GM23248 (cell line): ENCODE measurements around the gene ZSWIM5. TPM values are rescaled to one million over a fixed set of nuclear protein-coding genes. Genes with fewer than 3 reads are reported as not detected.

Source experiments
- DNase-seq: peaks from one replicate; pipeline ENCODE4 v3.0.0-alpha.2; 2015
- H2AFZ ChIP-seq: fragments of 200-600 bp; sonication (generic); 2 replicates; pipeline ENCODE4 v1.6.1; 2016; ENCODE audit warnings: antibody characterized with exemption
- H3F3A ChIP-seq: fragments of 200-600 bp; sonication (generic); 2 replicates; pipeline ENCODE4 v1.6.1; 2016; ENCODE audit warnings: mild to moderate bottlenecking, antibody characterized with exemption, mixed run types; ENCODE audit not compliant: insufficient read depth
- H3K27ac ChIP-seq: fragments of 200-600 bp; sonication (generic); 2 replicates; pipeline ENCODE4 v1.5.1; 2016; ENCODE audit warnings: mild to moderate bottlenecking
- H3K27me3 ChIP-seq: fragments of 200-600 bp; sonication (generic); replicated peaks from 2 replicates; pipeline ENCODE4 v1.6.1; 2016; ENCODE audit warnings: mild to moderate bottlenecking; ENCODE audit not compliant: insufficient read depth
- H3K36me3 ChIP-seq: fragments of 200-600 bp; sonication (generic); 2 replicates; pipeline ENCODE4 v1.6.1; 2016; ENCODE audit warnings: low read depth, mild to moderate bottlenecking
- H3K4me1 ChIP-seq: fragments of 200-600 bp; sonication (generic); 2 replicates; pipeline ENCODE4 v1.6.1; 2016; ENCODE audit warnings: mild to moderate bottlenecking; ENCODE audit not compliant: insufficient read depth
- H3K4me2 ChIP-seq: fragments of 200-600 bp; sonication (generic); one replicate; pipeline ENCODE4 v1.6.1; 2016; ENCODE audit warnings: mild to moderate bottlenecking; ENCODE audit not compliant: unreplicated experiment
- H3K4me3 ChIP-seq: fragments of 200-600 bp; sonication (generic); 2 replicates; pipeline ENCODE4 v1.5.1; 2016; ENCODE audit warnings: mild to moderate bottlenecking
- H3K79me2 ChIP-seq: fragments of 200-600 bp; sonication (generic); 2 replicates; pipeline ENCODE4 v1.6.1; 2016; ENCODE audit warnings: mild to moderate bottlenecking; ENCODE audit not compliant: insufficient read depth
- H3K9ac ChIP-seq: fragments of 200-600 bp; sonication (generic); 2 replicates; pipeline ENCODE4 v1.6.1; 2016; ENCODE audit warnings: mild to moderate bottlenecking
- H3K9me2 ChIP-seq: fragments of 200-600 bp; sonication (generic); 2 replicates; pipeline ENCODE4 v1.6.1; 2016; ENCODE audit warnings: mixed run types, mild to moderate bottlenecking, moderate library complexity; ENCODE audit not compliant: insufficient read depth
- H3K9me3 ChIP-seq: fragments of 200-600 bp; sonication (generic); one replicate; pipeline ENCODE4 v1.6.1; 2017; ENCODE audit warnings: low read depth
- H4K20me1 ChIP-seq: fragments of 200-600 bp; sonication (generic); 2 replicates; pipeline ENCODE4 v1.6.0; 2016; ENCODE audit not compliant: insufficient read depth
- EZH2 ChIP-seq: fragments of 200-600 bp; sonication (generic); IDR thresholded peaks from 2 replicates; pipeline ENCODE4 v1.6.1; 2018; ENCODE audit warnings: antibody characterized with exemption, mild to moderate bottlenecking; ENCODE audit not compliant: insufficient read depth, poor library complexity, severe bottlenecking
- EZH2phosphoT487 ChIP-seq: fragments of 200-600 bp; sonication (generic); IDR thresholded peaks from 2 replicates; pipeline ENCODE4 v1.6.1; 2018; ENCODE audit warnings: antibody characterized with exemption, moderate library complexity, mild to moderate bottlenecking, low read depth; ENCODE audit not compliant: insufficient read depth
- WGBS, 2 experiments: methylation state at CpG; one replicate each; pipeline ENCODE4 v1.1.6; 2015 to 2017; ENCODE audit warnings: low lambda C conversion rate in 2 of 2, low coverage in 1 of 2; ENCODE audit errors: missing lambda C conversion rate in 2 of 2; 5-methylcytosine and 5-hydroxymethylcytosine counted together
- in situ Hi-C: fragments of 300-500 bp; cut with MboI; formaldehyde crosslinking; loops from 2 replicates; pipeline ENCODE4 v1.15.0; 2020
- polyA plus RNA-seq: library from polyadenylated mRNA; unstranded; fragments of >200 nt; fragmentation: Nextera tagmentation; extraction: Ambion mirVana; gene quantifications from 2 replicates; pipeline ENCODE4 v1.2.1, GENCODE V29; 2016
- total RNA-seq: library from RNA; depleted of rRNA; stranded (reverse); fragments of >200 nt; shearing (Covaris generic); gene quantifications from 2 replicates; pipeline ENCODE4 v1.2.3, GENCODE V29; 2014

ZSWIM5 gene
- total and polyA plus RNA-seq, 2 experiments from 2014 or later: 0.06 to 0.54 TPM

GRCh38 chr1:45015683-45016082 is 190.7 kb downstream of the ZSWIM5 start:
- H3K27me3 ChIP-seq: no peaks in the 10 kb centered on the region
- H3K27ac ChIP-seq: no peak overlapping the region
- no peaks in the 10 kb centered on the region for H4K20me1 ChIP-seq
- in situ Hi-C loops: loop anchor here (5.0 to 10.0 kb wide), 2 partner anchors 282 to 479 kb away; partner anchors contain the start of gene TESK2
- H3K4me3 ChIP-seq: no peak overlapping the region
- 50 to 70% methylated on average over 2 of the region's 2 CpGs for WGBS, 2 experiments
- H3K36me3 ChIP-seq: 0 out of 2 replicates have a peak, but pooled peaks cover 5% of the 10 kb centered on the region
- TF ChIP-seq EZH2phosphoT487 (no peak), EZH2 (no peak)
- peaks cover 27% of the 10 kb centered on the region for H3K79me2 ChIP-seq
- H3K4me1 ChIP-seq: peaks cover 16% of the 10 kb centered on the region
- H3K4me2 ChIP-seq: no peak overlapping the region
- no peaks in the 10 kb centered on the region for H3K9me2 ChIP-seq
- H2AFZ ChIP-seq: no peak overlapping the region
- no peak overlapping the region for H3K9ac ChIP-seq
- DNase-seq: no peak
- peaks cover 9% of the 10 kb centered on the region; the same call in 1 of the 2 replicates for H3F3A ChIP-seq
- no peaks in the 10 kb centered on the region for H3K9me3 ChIP-seq

GRCh38 chr1:45014321-45015028 is 191.9 kb downstream of the ZSWIM5 start:
- Histone ChIP-seq H3K9ac (peak overlapping the region; percentile 42; the same call in 1 of the 2 replicates), H3K9me3 (no peaks in the 10 kb centered on the region), H4K20me1 (no peaks in the 10 kb centered on the region), H3K4me2 (no peak overlapping the region), H3K27ac (0 out of 2 replicates have a peak overlapping the region, but pooled peaks have one; percentile 3), H3K4me1 (peaks cover 16% of the 10 kb centered on the region), H3K4me3 (no peak overlapping the region), H3K27me3 (no peaks in the 10 kb centered on the region), H3K79me2 (peaks cover 39% of the 10 kb centered on the region), H3F3A (peaks cover 9% of the 10 kb centered on the region; the same call in 1 of the 2 replicates), H2AFZ (no peak overlapping the region), H3K36me3 (0 out of 2 replicates have a peak, but pooled peaks cover 5% of the 10 kb centered on the region), H3K9me2 (no peaks in the 10 kb centered on the region)
- WGBS, 2 experiments: 16 to 22% methylated on average over 6 of the region's 6 CpGs
- DNase-seq: peak; percentile 87
- in situ Hi-C loops: loop anchor here (5.0 to 10.0 kb wide), 2 partner anchors 283 to 480 kb away; partner anchors contain the start of gene TESK2
- TF ChIP-seq EZH2phosphoT487: no peak
- TF ChIP-seq EZH2: no peak

- 81 to 85% methylated on average over 12 of the region's 12 CpGs for WGBS, 2 experiments
- Histone ChIP-seq H3K27me3 (no peaks in the 10 kb centered on the region), H2AFZ (no peak overlapping the region), H3K79me2 (peaks cover 40% of the 10 kb centered on the region), H4K20me1 (no peaks in the 10 kb centered on the region), H3K9ac (peak overlapping the region; percentile 88), H3F3A (peaks cover 9% of the 10 kb centered on the region; the same call in 1 of the 2 replicates), H3K9me2 (no peaks in the 10 kb centered on the region), H3K36me3 (0 out of 2 replicates have a peak, but pooled peaks cover 5% of the 10 kb centered on the region), H3K4me1 (peaks cover 16% of the 10 kb centered on the region), H3K4me2 (peak overlapping the region; percentile 84), H3K9me3 (no peaks in the 10 kb centered on the region), H3K4me3 (peak overlapping the region; percentile 82), H3K27ac (no peak overlapping the region)
- no peak for TF ChIP-seq EZH2phosphoT487
- no peak for TF ChIP-seq EZH2
- no peak for DNase-seq
- in situ Hi-C loops: loop anchor here (10.0 kb wide), 1 partner anchor 481 kb away; the partner anchor contains the start of gene TESK2
Observed at GRCh38 chr1:45013551-45014209, 192.7 kb downstream of the ZSWIM5 start.

GRCh38 chr1:45012639-45013278 is 193.6 kb downstream of the ZSWIM5 start:
- 3 to 4% methylated on average over 19 to 21 of the region's 21 CpGs for WGBS, 2 experiments
- DNase-seq: peak; percentile 84
- Histone ChIP-seq H4K20me1 (no peaks in the 10 kb centered on the region), H3K9ac (peak overlapping the region; percentile 88), H3K27ac (peak overlapping the region; percentile 73), H3F3A (peaks cover 9% of the 10 kb centered on the region; the same call in 1 of the 2 replicates), H3K4me1 (peaks cover 16% of the 10 kb centered on the region), H3K36me3 (0 out of 2 replicates have a peak, but pooled peaks cover 5% of the 10 kb centered on the region), H3K9me3 (no peaks in the 10 kb centered on the region), H3K79me2 (peaks cover 40% of the 10 kb centered on the region), H3K4me3 (peak overlapping the region; percentile 82), H3K27me3 (no peaks in the 10 kb centered on the region), H3K4me2 (peak overlapping the region; percentile 84), H2AFZ (peak overlapping the region; percentile 100), H3K9me2 (no peaks in the 10 kb centered on the region)
- in situ Hi-C loops: loop anchor here (10.0 kb wide), 1 partner anchor 482 kb away; the partner anchor contains the start of gene TESK2
- TF ChIP-seq EZH2phosphoT487 (no peak), EZH2 (no peak)
